OCI-LY7 (cell line): ENCODE measurements around the gene PLEKHF1. TPM values are rescaled to one million over a fixed set of nuclear protein-coding genes. Genes with fewer than 3 reads are reported as not detected.

Experiments used
- BruUV-seq: library from RNA; stranded (reverse); fragments of 400-500 nt; replicated peaks from 2 replicates; lab custom pipeline; 2021; lab: Mats Ljungman, UMichigan
- CTCF ChIA-PET: fragments of 300-600 bp; sonication (Branson Sonifier 250); formaldehyde crosslinking; loops from one replicate; lab custom pipeline; 2022; ENCODE audit warnings: antibody characterized with exemption; ENCODE audit not compliant: unreplicated experiment; lab: Charles Lee
- POLR2A ChIA-PET: fragments of 300-600 bp; sonication (Branson Sonifier 250); formaldehyde crosslinking; loops from one replicate; lab custom pipeline; 2022; ENCODE audit warnings: antibody characterized with exemption; lab: Charles Lee
- DNase-seq: peaks from one replicate; pipeline ENCODE4 v3.0.0-alpha.2; 2015; ENCODE audit warnings: low spot score
- H2AFZ ChIP-seq: fragments of 200-600 bp; sonication (generic), shearing (Covaris generic); 2 replicates; pipeline ENCODE4 v1.6.1; 2014; ENCODE audit warnings: mild to moderate bottlenecking, antibody characterized with exemption, low read length, moderate library complexity
- H3K27ac ChIP-seq: fragments of 200-600 bp; sonication (generic); 2 replicates; pipeline ENCODE4 v1.5.1; 2014; ENCODE audit warnings: mixed run types, low read depth, mild to moderate bottlenecking, moderate library complexity, low read length, inconsistent platforms; ENCODE audit not compliant: poor library complexity, severe bottlenecking
- H3K36me3 ChIP-seq: fragments of 200-600 bp; sonication (generic); 2 replicates; pipeline ENCODE4 v1.6.1; 2014; ENCODE audit warnings: mild to moderate bottlenecking, antibody characterized with exemption, low read length, moderate library complexity, mixed read lengths; ENCODE audit not compliant: insufficient read depth
- H3K4me1 ChIP-seq: fragments of 200-600 bp; sonication (generic); 2 replicates; pipeline ENCODE4 v1.5.1; 2014; ENCODE audit warnings: mild to moderate bottlenecking, low read length; ENCODE audit not compliant: insufficient read depth, poor library complexity, severe bottlenecking
- H3K4me2 ChIP-seq: fragments of 200-600 bp; sonication (generic); 2 replicates; pipeline ENCODE4 v1.6.1; 2014; ENCODE audit warnings: mild to moderate bottlenecking, low read length
- H3K4me3 ChIP-seq: fragments of 200-600 bp; sonication (generic); 2 replicates; pipeline ENCODE4 v1.5.1; 2014; ENCODE audit warnings: mild to moderate bottlenecking, low read depth, low read length; ENCODE audit not compliant: poor library complexity, severe bottlenecking
- H3K79me2 ChIP-seq: fragments of 200-600 bp; sonication (generic); 2 replicates; pipeline ENCODE4 v1.6.1; 2016; ENCODE audit warnings: low read depth, mild to moderate bottlenecking, low read length, moderate library complexity, mixed read lengths; ENCODE audit not compliant: insufficient read depth
- H3K9me2 ChIP-seq: fragments of 200-600 bp; sonication (generic); 2 replicates; pipeline ENCODE4 v1.6.1; 2016; ENCODE audit warnings: mild to moderate bottlenecking, low read length, mixed read lengths; ENCODE audit not compliant: insufficient read depth
- H3K9me3 ChIP-seq: fragments of 200-600 bp; sonication (generic); 2 replicates; pipeline ENCODE4 v1.6.1; 2014; ENCODE audit warnings: mild to moderate bottlenecking, mixed run types, low read length, mixed read lengths
- H4K20me1 ChIP-seq: fragments of 200-600 bp; sonication (generic); 2 replicates; pipeline ENCODE4 v1.6.1; 2014; ENCODE audit warnings: mild to moderate bottlenecking, antibody characterized with exemption, low read length, moderate library complexity, mixed read lengths; ENCODE audit not compliant: insufficient read depth
- CTCF ChIP-seq: fragments of 200-600 bp; sonication (generic); conservative IDR thresholded peaks from 2 replicates; pipeline ENCODE4 v1.5.1; 2014; ENCODE audit warnings: mild to moderate bottlenecking, antibody characterized with exemption, low read length, moderate library complexity, mixed read lengths
- EZH2phosphoT487 ChIP-seq: fragments of 200-600 bp; sonication (generic); IDR thresholded peaks from 2 replicates; pipeline ENCODE4 v1.6.1; 2018; ENCODE audit warnings: low read depth, borderline replicate concordance, mild to moderate bottlenecking, mixed run types, antibody characterized with exemption, low read length, moderate library complexity, mixed read lengths
- intact Hi-C: fragments of 100-400 bp; cut with micrococcal nuclease; formaldehyde crosslinking; loops from one replicate; pipeline ENCODE4 v1.10.0; 2022; ENCODE audit not compliant: unreplicated experiment
- total RNA-seq, 2 experiments: library from RNA; depleted of rRNA in 1 of 2; stranded (reverse); fragments of >200 nt in 1 of 2; shearing (Covaris generic) in 1 of 2; gene quantifications; 2 replicates each; pipeline ENCODE4 v1.2.3, GENCODE V29; 2014 to 2022

PLEKHF1 gene
- total RNA-seq, 2 experiments from 2014 or later, result 5.0 to 7.0 TPM

GRCh38 chr19:29674374-29675119 lies 9.3 kb downstream of the PLEKHF1 start:
- H3K27ac ChIP-seq, result no peak overlapping the region
- no peaks in the 10 kb centered on the region for H3K9me2 ChIP-seq
- no peak overlapping the region for H2AFZ ChIP-seq
- H3K4me2 ChIP-seq, result no peak overlapping the region
- peaks cover 27% of the 10 kb centered on the region for H3K4me1 ChIP-seq
- ChIA-PET POLR2A (no interaction called here), CTCF (no interaction called here)
- H4K20me1 ChIP-seq, result no peaks in the 10 kb centered on the region
- intact Hi-C loops, result no loop called here
- no peak overlapping the region for H3K4me3 ChIP-seq
- TF ChIP-seq EZH2phosphoT487 (no peak), CTCF (no peak)
- no TSS peak for BruUV-seq
- no peaks in the 10 kb centered on the region for H3K79me2 ChIP-seq
- no peaks in the 10 kb centered on the region for H3K9me3 ChIP-seq
- no peak for DNase-seq
- peaks cover 4% of the 10 kb centered on the region; the same call in 1 of the 2 replicates for H3K36me3 ChIP-seq

DNA sequence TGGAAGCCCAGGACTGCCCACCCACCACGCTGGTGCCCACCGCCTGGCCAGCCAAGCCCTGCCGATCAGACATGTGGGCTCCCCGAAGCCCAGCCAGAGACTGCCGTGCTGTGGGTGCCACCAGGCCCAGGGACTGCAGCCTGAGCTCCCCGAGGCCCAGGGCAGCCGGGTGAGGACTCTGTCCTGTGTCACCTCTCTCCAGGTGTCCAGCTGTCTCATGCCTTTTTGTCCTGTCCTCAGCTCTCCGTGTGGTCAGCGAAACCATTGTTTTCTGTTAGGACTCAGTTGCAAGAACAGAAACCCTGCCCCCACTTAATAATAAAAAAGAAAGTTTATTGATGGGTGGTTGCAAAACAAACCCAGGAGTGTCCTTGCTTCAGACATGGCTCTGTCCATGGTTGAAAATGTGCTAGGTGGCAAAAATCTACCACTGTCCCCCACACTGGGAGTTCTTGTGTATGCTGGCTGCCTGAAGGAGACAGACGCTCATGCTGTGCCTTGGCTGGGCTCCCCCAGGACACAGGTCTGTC lies 9.9 kb downstream of the PLEKHF1 start:
- H3K27ac ChIP-seq, result no peak overlapping the region
- no peak overlapping the region for H2AFZ ChIP-seq
- intact Hi-C loops, result no loop called here
- no TSS peak for BruUV-seq
- ChIA-PET POLR2A (no interaction called here), CTCF (no interaction called here)
- H3K9me3 ChIP-seq, result no peaks in the 10 kb centered on the region
- H4K20me1 ChIP-seq, result no peaks in the 10 kb centered on the region
- no peak for DNase-seq
- no peak for TF ChIP-seq CTCF
- no peaks in the 10 kb centered on the region for H3K79me2 ChIP-seq
- no peak overlapping the region for H3K4me3 ChIP-seq
- H3K4me1 ChIP-seq, result peaks cover 33% of the 10 kb centered on the region
- H3K4me2 ChIP-seq, result no peak overlapping the region
- peaks cover 4% of the 10 kb centered on the region; the same call in 1 of the 2 replicates for H3K36me3 ChIP-seq
- no peaks in the 10 kb centered on the region for H3K9me2 ChIP-seq

DNA sequence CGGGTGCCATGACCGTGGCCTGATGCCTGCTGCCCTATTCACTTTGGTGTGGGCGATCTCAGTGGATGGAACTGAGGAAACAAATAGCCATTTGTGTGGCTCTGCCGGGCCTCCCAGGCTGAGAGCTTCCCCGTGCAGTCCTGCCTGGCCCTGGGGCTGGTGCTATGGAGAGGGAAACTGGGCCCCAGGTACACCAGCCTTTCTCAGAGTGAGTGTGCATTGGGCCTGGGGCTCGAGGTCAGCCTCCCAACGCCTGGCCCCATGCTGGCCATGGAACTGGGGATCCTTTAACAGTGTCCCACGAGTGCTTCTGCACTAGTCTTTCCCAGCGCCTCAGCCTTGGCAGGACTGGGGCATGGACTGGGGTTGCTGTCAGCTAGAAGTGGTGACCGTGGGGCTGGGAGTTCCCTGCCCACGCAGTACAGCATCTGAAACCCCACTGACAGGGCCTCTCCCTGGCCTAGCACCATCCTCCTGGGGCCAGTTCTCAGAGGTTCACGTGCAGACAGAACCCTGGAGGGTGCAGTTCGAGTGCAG lies 10.5 kb downstream of the PLEKHF1 start:
- Histone ChIP-seq H3K27ac (no peak overlapping the region), H3K79me2 (no peaks in the 10 kb centered on the region), H3K36me3 (peaks cover 4% of the 10 kb centered on the region; the same call in 1 of the 2 replicates), H4K20me1 (no peaks in the 10 kb centered on the region), H3K9me3 (no peaks in the 10 kb centered on the region), H3K9me2 (no peaks in the 10 kb centered on the region), H3K4me2 (no peak overlapping the region), H2AFZ (no peak overlapping the region), H3K4me1 (peaks cover 38% of the 10 kb centered on the region), H3K4me3 (no peak overlapping the region)
- intact Hi-C loops, result no loop called here
- DNase-seq, result no peak
- CTCF ChIA-PET, result no interaction called here
- no peak for TF ChIP-seq CTCF
- no peak for TF ChIP-seq EZH2phosphoT487
- POLR2A ChIA-PET, result no interaction called here
- no TSS peak for BruUV-seq
